ENCODE data around the gene C1QTNF2. TPM values are rescaled to one million over a fixed set of nuclear protein-coding genes. Genes with fewer than 3 reads are reported as not detected.

C1QTNF2 gene
- total and polyA plus RNA-seq, 7 donors, result 0.08 to 1.8 (median 0.35) TPM

DNA sequence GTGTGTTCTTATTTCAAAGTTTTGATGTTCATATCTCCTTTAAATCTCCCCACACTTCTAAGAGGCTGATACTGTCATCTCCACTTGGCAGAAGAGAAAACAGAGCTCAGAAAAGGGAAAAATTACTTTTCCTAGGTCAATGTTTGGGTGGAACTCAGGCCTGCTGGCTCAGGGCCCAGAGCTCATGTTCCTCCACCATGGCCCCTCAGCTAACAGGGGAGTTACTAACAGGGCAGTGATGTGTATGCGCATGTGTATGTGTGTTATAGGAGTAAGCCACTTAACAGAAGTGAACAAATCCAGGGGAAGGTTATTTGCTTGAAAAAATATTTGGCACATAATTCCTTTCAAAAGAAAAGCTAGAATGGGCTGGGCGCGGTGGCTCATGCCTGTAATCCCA is 2.5 kb downstream of the C1QTNF2 start:
- intact Hi-C loops (cut with DNase I), result no loop called here
- Histone ChIP-seq H3K27me3 (ENCODE audit: insufficient read depth in 3 of 3, low read length in 2 of 3) (peaks cover 0 to 39% (median 0%) of the 10 kb centered on the region in 3 donors), H3K27ac (no peak overlapping the region), H3K4me3 (no peak overlapping the region), H3K9me3 (no peaks in the 10 kb centered on the region), H3K36me3 (ENCODE audit: insufficient read depth in 1 of 2, low read depth in 1 of 2) (no peaks in the 10 kb centered on the region), H3K4me1 (peaks cover 7% of the 10 kb centered on the region)
- ATAC-seq (no peak), DNase-seq (no peak)
- TF ChIP-seq, protein P1, sequence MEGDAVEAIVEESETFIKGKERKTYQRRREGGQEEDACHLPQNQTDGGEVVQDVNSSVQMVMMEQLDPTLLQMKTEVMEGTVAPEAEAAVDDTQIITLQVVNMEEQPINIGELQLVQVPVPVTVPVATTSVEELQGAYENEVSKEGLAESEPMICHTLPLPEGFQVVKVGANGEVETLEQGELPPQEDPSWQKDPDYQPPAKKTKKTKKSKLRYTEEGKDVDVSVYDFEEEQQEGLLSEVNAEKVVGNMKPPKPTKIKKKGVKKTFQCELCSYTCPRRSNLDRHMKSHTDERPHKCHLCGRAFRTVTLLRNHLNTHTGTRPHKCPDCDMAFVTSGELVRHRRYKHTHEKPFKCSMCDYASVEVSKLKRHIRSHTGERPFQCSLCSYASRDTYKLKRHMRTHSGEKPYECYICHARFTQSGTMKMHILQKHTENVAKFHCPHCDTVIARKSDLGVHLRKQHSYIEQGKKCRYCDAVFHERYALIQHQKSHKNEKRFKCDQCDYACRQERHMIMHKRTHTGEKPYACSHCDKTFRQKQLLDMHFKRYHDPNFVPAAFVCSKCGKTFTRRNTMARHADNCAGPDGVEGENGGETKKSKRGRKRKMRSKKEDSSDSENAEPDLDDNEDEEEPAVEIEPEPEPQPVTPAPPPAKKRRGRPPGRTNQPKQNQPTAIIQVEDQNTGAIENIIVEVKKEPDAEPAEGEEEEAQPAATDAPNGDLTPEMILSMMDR (IDR thresholded peaks at IDR 0.05), result no peak
- WGBS, 3 donors, result 86 to 93% (median 89%) methylated on average over 3 of the region's 3 CpGs

DNA sequence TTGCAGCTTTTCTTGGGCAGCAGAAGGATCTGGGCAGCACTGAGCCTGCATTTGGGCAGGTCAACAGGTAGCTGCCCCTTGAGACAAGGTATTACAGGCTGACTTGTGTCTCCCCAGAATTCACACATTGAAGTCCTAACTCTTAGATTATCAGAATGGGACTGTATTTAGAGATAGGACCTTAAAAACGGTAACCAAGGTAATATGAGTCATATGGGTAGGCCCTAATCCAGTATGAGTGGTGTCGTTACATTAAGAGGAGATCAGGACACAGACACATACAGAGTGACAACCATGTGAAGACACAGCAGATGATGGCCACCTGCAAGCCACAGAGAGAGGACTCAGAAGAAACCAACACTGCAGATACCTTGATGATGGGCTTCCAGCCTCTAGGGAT is 3.2 kb downstream of the C1QTNF2 start:
- intact Hi-C loops (cut with DNase I), result no loop called here
- TF ChIP-seq, protein P1 (IDR thresholded peaks at IDR 0.05), result no peak
- 51 to 68% (median 52%) methylated on average over 2 of the region's 2 CpGs for WGBS, 3 donors
- DNase-seq (no peak), ATAC-seq (no peak)
- Histone ChIP-seq H3K27ac (no peak overlapping the region), H3K4me1 (peaks cover 7% of the 10 kb centered on the region), H3K27me3 (ENCODE audit: insufficient read depth in 3 of 3, low read length in 2 of 3) (peaks cover 0 to 39% (median 0%) of the 10 kb centered on the region in 3 donors), H3K36me3 (ENCODE audit: insufficient read depth in 1 of 2, low read depth in 1 of 2) (no peaks in the 10 kb centered on the region), H3K9me3 (no peaks in the 10 kb centered on the region), H3K4me3 (no peak overlapping the region)

DNA sequence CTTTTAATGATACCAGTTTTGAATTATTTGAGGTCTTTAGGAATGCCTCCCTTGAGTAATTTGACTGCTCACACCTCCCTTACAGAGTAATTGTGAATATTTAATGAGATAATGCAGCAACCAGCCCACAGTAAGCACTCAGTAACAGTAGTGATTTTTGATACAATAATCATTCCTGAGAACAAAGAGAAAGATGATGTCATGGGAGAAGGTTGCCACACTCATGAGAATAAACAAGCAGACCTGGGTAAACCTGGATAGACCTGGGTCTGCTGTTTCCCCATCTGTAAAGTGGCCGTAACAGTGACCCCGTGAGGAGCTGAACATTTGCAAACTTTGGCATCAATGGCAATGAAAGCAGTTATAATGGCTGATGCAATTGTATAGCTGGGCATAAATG is 4.2 kb downstream of the C1QTNF2 start:
- DNase-seq (no peak), ATAC-seq (no peak)
- H3K4me1 ChIP-seq, result peaks cover 7% of the 10 kb centered on the region
- H3K36me3 ChIP-seq (ENCODE audit: insufficient read depth in 1 of 2, low read depth in 1 of 2), result no peaks in the 10 kb centered on the region
- 87 to 96% (median 94%) methylated on average over 2 of the region's 2 CpGs for WGBS, 3 donors
- no peak overlapping the region for H3K4me3 ChIP-seq
- TF ChIP-seq, protein P1 (IDR thresholded peaks at IDR 0.05), result no peak
- H3K27me3 ChIP-seq (ENCODE audit: insufficient read depth in 3 of 3, low read length in 2 of 3), result peaks cover 0 to 37% (median 0%) of the 10 kb centered on the region in 3 donors
- no peak overlapping the region for H3K27ac ChIP-seq
- intact Hi-C loops (cut with DNase I), result no loop called here
- H3K9me3 ChIP-seq, result no peaks in the 10 kb centered on the region

DNA sequence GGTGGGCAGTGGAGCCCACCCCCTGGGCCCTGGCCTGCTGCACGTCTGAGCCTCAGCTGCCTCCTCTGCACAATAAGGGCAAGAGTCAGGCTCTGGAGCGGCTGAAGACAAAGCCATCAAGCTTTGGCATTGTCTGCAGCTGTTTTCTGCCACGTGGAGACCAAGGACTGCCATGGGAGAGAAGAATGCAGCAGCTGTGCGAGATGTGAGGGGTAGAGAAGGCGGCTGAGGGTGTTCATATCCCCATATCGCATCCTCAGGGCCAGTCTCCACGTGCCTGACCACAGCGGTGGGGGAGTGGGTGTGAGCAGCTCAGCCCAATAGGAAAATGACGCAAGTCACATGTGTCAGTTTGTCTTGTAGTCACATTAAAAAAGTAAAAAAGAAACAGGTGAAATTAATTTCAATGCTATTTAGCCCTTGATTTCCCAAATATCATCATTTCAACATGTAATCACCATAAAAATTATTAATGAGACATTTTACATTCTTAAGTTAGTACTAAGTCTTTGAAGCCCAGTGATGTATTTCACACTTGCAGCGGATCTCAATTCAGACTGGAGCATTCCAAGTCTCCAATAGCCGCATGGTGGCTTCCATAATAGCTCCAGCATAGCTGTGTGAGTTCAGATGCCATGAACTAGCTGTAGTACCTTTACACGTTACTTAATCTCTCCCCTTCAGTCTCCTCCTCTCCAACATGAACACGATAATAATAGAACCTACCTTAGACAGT is 6.6 kb downstream of the C1QTNF2 start:
- Histone ChIP-seq H3K4me3 (no peak overlapping the region), H3K27ac (no peak overlapping the region), H3K36me3 (ENCODE audit: insufficient read depth in 1 of 2, low read depth in 1 of 2) (no peaks in the 10 kb centered on the region), H3K9me3 (no peaks in the 10 kb centered on the region), H3K27me3 (ENCODE audit: insufficient read depth in 3 of 3, low read length in 2 of 3) (peaks cover 0 to 14% (median 0%) of the 10 kb centered on the region in 3 donors), H3K4me1 (no peaks in the 10 kb centered on the region)
- WGBS, 3 donors, result 54 to 67% (median 58%) methylated on average over 13 of the region's 13 CpGs
- intact Hi-C loops (cut with DNase I), result no loop called here
- TF ChIP-seq, protein P1 (IDR thresholded peaks at IDR 0.05), result no peak
- ATAC-seq (no peak), DNase-seq (no peak)

DNA sequence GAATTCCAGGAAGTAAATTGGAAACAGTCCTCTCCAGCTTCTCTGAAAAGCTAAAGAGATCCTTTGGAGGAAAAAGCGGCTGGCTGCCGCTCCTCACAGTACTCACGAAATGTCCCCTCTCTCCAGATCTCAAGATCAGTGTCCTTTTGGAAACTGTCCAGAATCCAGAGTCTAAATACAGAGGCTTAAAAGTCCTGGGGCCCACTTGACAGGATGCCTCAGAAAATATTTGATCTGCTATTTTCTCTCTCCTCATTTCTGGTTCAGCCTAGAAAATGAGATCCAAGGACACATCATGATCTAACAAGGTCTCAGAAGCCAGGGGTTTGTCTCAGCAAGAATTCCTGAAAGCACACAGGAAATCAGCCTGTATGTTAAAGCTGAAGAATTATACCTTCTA is 7.2 kb downstream of the C1QTNF2 start:
- H3K27me3 ChIP-seq (ENCODE audit: insufficient read depth in 3 of 3, low read length in 2 of 3), result peaks cover 0 to 8% (median 0%) of the 10 kb centered on the region in 3 donors
- TF ChIP-seq, protein P1 (IDR thresholded peaks at IDR 0.05), result no peak
- DNase-seq, result no peak
- 14 to 43% (median 16%) methylated on average over 3 of the region's 3 CpGs for WGBS, 3 donors
- intact Hi-C loops (cut with DNase I), result no loop called here
- ATAC-seq, result peak in 1 of 4 donors; percentile 48
- no peak overlapping the region for H3K4me3 ChIP-seq
- no peaks in the 10 kb centered on the region for H3K9me3 ChIP-seq
- no peak overlapping the region for H3K27ac ChIP-seq
- H3K4me1 ChIP-seq, result peaks cover 3% of the 10 kb centered on the region
- no peaks in the 10 kb centered on the region for H3K36me3 ChIP-seq (ENCODE audit: insufficient read depth in 1 of 2, low read depth in 1 of 2)

Measured in psoas muscle (tissue), 8 donors.